Gastrocnemius medialis (tissue), 4 donors: ENCODE measurements around the gene DNAJC17.

ENCODE experiments used
- POLR2A ChIP-seq, 2 donors: fragments of 450-650 bp; IDR thresholded peaks; one replicate each; pipeline ENCODE4 v1.6.1; 2017; ENCODE audit warnings: antibody characterized with exemption in 2 of 2, mild to moderate bottlenecking in 2 of 2, moderate library complexity in 2 of 2
- TF ChIP-seq, protein P1 (sequence below), 5 experiments: fragments of 450-650 bp in 3 of 5; fragments of 200-600 bp in 2 of 5; sonication (generic) in 2 of 5; IDR thresholded peaks in 4 of 5; conservative IDR thresholded peaks in 1 of 5; 1 replicate in 4 of 5; 2 replicates in 1 of 5; pipeline ENCODE4 v1.5.1; 2016 to 2019; ENCODE audit warnings: antibody characterized with exemption in 5 of 5, mild to moderate bottlenecking in 3 of 5, moderate library complexity in 3 of 5

DNA sequence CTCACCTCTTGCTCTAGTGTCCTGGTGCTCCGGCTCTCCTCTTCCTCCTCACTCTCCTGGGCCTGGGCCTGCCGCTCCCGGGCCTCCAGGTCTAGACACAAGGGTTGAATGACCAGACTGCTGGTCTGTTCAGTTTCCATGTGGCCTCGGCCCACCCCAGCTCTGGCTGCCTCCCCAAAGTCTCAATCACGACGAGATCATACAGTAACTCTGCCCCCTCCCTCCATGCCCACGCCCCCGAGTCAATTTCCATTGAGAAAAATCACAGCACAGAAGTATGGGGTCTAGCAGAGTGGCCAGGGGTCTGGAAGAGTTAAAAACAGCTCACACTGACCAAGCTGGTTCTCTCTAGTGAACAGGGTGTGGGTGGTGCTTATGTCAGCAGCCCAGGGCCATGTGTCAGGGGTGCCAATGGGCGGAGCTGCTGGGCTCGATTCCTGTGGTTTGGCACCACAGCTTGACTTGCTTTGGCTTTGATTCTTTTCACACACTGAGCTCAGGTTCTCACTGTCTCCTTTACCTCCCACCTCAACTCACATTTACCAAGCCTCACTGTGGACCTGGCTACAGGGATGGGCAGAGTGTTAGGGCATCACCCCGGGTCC is 30.6 kb downstream of the DNAJC17 start:
- TF ChIP-seq, protein P1, sequence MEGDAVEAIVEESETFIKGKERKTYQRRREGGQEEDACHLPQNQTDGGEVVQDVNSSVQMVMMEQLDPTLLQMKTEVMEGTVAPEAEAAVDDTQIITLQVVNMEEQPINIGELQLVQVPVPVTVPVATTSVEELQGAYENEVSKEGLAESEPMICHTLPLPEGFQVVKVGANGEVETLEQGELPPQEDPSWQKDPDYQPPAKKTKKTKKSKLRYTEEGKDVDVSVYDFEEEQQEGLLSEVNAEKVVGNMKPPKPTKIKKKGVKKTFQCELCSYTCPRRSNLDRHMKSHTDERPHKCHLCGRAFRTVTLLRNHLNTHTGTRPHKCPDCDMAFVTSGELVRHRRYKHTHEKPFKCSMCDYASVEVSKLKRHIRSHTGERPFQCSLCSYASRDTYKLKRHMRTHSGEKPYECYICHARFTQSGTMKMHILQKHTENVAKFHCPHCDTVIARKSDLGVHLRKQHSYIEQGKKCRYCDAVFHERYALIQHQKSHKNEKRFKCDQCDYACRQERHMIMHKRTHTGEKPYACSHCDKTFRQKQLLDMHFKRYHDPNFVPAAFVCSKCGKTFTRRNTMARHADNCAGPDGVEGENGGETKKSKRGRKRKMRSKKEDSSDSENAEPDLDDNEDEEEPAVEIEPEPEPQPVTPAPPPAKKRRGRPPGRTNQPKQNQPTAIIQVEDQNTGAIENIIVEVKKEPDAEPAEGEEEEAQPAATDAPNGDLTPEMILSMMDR (IDR thresholded peaks at IDR 0.05 in 4 of 5, conservative IDR thresholded peaks at IDR 0.05 in 1 of 5) = no peak
- TF ChIP-seq POLR2A (IDR thresholded peaks at IDR 0.05) = no peak
